HepG2 (cell line): ENCODE results near the gene PBX2. TPM values are rescaled to one million over a fixed set of nuclear protein-coding genes. Genes with fewer than 3 reads are reported as not detected.

Experiments
- DNMT3B ChIP-seq: conservative IDR thresholded peaks from 2 replicates; pipeline ENCODE4 v1.6.1; 2016; ENCODE audit warnings: missing biosample characterization, control low read depth
- HNF4A ChIP-seq: sonication (generic); formaldehyde crosslinking; IDR thresholded peaks from 2 replicates; pipeline ENCODE4 v1.4.0; 2020; ENCODE audit warnings: missing genetic modification reagents
- POLR2A ChIP-seq, 2 experiments: IDR thresholded peaks; 2 replicates each; pipeline ENCODE4 v1.6.1; 2011; ENCODE audit warnings: low read depth in 2 of 2, low read length in 2 of 2, mild to moderate bottlenecking in 1 of 2, moderate library complexity in 1 of 2; ENCODE audit not compliant: insufficient read depth in 1 of 2
- RBM22 ChIP-seq: fragments of 200-400 bp; formaldehyde crosslinking; optimal IDR thresholded peaks from 2 replicates; pipeline ENCODE3; 2017; ENCODE audit warnings: mild to moderate bottlenecking, low read length, moderate library complexity
- ZBTB1 ChIP-seq: sonication (generic); formaldehyde crosslinking; IDR thresholded peaks from 2 replicates; pipeline ENCODE4 v1.4.0; 2020; ENCODE audit warnings: missing genetic modification reagents, borderline replicate concordance
- ZNF17 ChIP-seq: sonication (generic); formaldehyde crosslinking; IDR thresholded peaks from 2 replicates; pipeline ENCODE4 v1.5.0; 2020; ENCODE audit warnings: mild to moderate bottlenecking, missing genetic modification reagents
- ZNF20 ChIP-seq: sonication (generic); formaldehyde crosslinking; IDR thresholded peaks from 2 replicates; pipeline ENCODE4 v1.4.0; 2020; ENCODE audit warnings: mild to moderate bottlenecking, moderate library complexity, missing genetic modification reagents
- ZNF30 ChIP-seq: sonication (generic); formaldehyde crosslinking; IDR thresholded peaks from 2 replicates; pipeline ENCODE4 v1.5.0; 2020; ENCODE audit warnings: mild to moderate bottlenecking, missing genetic modification reagents
- ZNF441 ChIP-seq: sonication (generic); formaldehyde crosslinking; IDR thresholded peaks from 2 replicates; pipeline ENCODE4 v1.7.0; 2021; ENCODE audit warnings: missing genetic modification reagents, borderline replicate concordance
- ZNF652 ChIP-seq: IDR thresholded peaks from 2 replicates; pipeline ENCODE4 v1.6.1; 2016; ENCODE audit warnings: low read depth, borderline replicate concordance
- ZNF781 ChIP-seq: sonication (generic); formaldehyde crosslinking; IDR thresholded peaks from 2 replicates; pipeline ENCODE4 v1.5.1; 2020; ENCODE audit warnings: borderline replicate concordance, mild to moderate bottlenecking, missing genetic modification reagents; ENCODE audit errors: not compliant biosample characterization
- ZNF816 ChIP-seq: sonication (generic); formaldehyde crosslinking; IDR thresholded peaks from 2 replicates; pipeline ENCODE4 v1.8.0; 2022; ENCODE audit warnings: missing genetic modification reagents, mild to moderate bottlenecking, borderline replicate concordance
- polyA plus RNA-seq, 8 experiments: library from polyadenylated mRNA; depleted of rRNA in 3 of 8; stranded (reverse) in 7 of 8; unstranded in 1 of 8; fragments of >200 nt; fragmentation: Illumina TruSeq in 4 of 8; extraction: Trizol in 4 of 8; gene quantifications; 2 replicates each; pipeline versions ENCODE4 v1.2.1 to v1.2.3, GENCODE V29; 2011 to 2016; ENCODE audit warnings: low read depth in 4 of 8, missing spikeins in 1 of 8, mixed read lengths in 1 of 8; ENCODE audit not compliant: insufficient read depth in 1 of 8
- total RNA-seq, 5 experiments: library from RNA; depleted of rRNA; stranded (reverse); fragments of >200 nt; fragmentation: Illumina TruSeq; extraction: Trizol; gene quantifications; 2 replicates each; pipeline ENCODE4 v1.2.3, GENCODE V29; 2016; ENCODE audit warnings: low read depth in 1 of 5
- TF ChIP-seq, protein P1 (sequence below): sonication (generic); formaldehyde crosslinking; IDR thresholded peaks from 2 replicates; pipeline ENCODE4 v1.5.0; 2020; ENCODE audit warnings: mild to moderate bottlenecking, missing genetic modification reagents, moderate library complexity
- TF ChIP-seq, protein P2 (sequence below): sonication (generic); formaldehyde crosslinking; IDR thresholded peaks from 2 replicates; pipeline ENCODE4 v1.9.0; 2021; ENCODE audit warnings: missing genetic modification reagents, borderline replicate concordance
- TF ChIP-seq, protein P3 (sequence below): IDR thresholded peaks from 2 replicates; pipeline ENCODE4 v1.6.1; 2016
- TF ChIP-seq, protein P4 (sequence below): sonication (generic); formaldehyde crosslinking; IDR thresholded peaks from 2 replicates; pipeline ENCODE4 v1.8.0; 2022; ENCODE audit warnings: missing genetic modification reagents, mild to moderate bottlenecking, borderline replicate concordance

Gene PBX2
- total and polyA plus RNA-seq, 2 of the 13 experiments (the other 11 are each of a cell fraction or from before 2014, with no cell fraction given): 42.3 to 77.8 TPM

DNA sequence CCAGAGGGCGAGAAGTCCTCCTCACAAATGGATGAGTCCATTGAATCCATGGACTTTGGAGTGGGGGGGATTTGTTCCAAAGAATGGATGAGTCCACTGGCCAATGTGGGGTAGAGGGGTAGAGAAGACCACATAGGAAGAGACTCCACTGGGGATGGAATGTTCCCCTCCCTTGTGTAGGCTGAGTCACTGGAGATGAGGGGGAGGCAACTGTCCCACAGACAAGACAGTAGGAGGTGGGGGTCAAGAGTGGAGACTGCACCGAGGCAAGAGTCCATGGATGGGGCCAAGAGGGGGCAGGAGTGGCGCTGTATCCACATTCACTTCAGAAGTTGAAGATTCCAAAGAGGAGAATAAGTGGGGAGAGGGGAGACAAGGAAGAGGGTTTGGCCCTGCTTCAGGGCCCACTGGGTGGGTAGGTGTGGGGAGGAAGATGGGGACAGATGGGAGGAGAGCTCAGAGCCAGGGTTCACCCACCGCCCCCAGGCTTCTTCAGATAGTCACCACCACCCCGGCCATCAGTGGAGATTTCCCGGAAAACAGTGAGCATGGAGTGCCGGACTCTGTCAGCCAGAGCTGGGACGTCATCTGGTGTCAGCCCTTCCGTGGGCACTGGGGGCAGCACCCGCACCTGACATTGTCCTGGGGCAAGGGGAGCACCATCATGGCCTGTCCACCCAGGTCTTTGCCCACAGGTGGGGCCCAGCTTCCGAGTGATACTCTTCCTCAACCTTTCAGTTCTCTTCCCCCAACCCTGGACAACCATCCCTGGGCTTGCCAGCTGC is 21.0 kb downstream of the PBX2 start (continued):
- TF ChIP-seq, protein P1, sequence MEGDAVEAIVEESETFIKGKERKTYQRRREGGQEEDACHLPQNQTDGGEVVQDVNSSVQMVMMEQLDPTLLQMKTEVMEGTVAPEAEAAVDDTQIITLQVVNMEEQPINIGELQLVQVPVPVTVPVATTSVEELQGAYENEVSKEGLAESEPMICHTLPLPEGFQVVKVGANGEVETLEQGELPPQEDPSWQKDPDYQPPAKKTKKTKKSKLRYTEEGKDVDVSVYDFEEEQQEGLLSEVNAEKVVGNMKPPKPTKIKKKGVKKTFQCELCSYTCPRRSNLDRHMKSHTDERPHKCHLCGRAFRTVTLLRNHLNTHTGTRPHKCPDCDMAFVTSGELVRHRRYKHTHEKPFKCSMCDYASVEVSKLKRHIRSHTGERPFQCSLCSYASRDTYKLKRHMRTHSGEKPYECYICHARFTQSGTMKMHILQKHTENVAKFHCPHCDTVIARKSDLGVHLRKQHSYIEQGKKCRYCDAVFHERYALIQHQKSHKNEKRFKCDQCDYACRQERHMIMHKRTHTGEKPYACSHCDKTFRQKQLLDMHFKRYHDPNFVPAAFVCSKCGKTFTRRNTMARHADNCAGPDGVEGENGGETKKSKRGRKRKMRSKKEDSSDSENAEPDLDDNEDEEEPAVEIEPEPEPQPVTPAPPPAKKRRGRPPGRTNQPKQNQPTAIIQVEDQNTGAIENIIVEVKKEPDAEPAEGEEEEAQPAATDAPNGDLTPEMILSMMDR (CRISPR knock-in tag): peak; percentile 28; the same call in 1 of the 2 replicates
- no peak for TF ChIP-seq ZBTB1
- TF ChIP-seq, protein P2, sequence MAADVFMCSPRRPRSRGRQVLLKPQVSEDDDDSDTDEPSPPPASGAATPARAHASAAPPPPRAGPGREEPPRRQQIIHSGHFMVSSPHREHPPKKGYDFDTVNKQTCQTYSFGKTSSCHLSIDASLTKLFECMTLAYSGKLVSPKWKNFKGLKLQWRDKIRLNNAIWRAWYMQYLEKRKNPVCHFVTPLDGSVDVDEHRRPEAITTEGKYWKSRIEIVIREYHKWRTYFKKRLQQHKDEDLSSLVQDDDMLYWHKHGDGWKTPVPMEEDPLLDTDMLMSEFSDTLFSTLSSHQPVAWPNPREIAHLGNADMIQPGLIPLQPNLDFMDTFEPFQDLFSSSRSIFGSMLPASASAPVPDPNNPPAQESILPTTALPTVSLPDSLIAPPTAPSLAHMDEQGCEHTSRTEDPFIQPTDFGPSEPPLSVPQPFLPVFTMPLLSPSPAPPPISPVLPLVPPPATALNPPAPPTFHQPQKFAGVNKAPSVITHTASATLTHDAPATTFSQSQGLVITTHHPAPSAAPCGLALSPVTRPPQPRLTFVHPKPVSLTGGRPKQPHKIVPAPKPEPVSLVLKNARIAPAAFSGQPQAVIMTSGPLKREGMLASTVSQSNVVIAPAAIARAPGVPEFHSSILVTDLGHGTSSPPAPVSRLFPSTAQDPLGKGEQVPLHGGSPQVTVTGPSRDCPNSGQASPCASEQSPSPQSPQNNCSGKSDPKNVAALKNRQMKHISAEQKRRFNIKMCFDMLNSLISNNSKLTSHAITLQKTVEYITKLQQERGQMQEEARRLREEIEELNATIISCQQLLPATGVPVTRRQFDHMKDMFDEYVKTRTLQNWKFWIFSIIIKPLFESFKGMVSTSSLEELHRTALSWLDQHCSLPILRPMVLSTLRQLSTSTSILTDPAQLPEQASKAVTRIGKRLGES: no peak
- no peak for TF ChIP-seq ZNF652 (CRISPR knock-in tag)
- no peak for TF ChIP-seq ZNF30 (CRISPR knock-in tag)
- TF ChIP-seq ZNF441: no peak
- TF ChIP-seq, protein P3, sequence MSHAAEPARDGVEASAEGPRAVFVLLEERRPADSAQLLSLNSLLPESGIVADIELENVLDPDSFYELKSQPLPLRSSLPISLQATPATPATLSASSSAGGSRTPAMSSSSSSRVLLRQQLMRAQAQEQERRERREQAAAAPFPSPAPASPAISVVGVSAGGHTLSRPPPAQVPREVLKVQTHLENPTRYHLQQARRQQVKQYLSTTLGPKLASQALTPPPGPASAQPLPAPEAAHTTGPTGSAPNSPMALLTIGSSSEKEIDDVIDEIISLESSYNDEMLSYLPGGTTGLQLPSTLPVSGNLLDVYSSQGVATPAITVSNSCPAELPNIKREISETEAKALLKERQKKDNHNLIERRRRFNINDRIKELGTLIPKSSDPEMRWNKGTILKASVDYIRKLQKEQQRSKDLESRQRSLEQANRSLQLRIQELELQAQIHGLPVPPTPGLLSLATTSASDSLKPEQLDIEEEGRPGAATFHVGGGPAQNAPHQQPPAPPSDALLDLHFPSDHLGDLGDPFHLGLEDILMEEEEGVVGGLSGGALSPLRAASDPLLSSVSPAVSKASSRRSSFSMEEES: no peak
- TF ChIP-seq, protein P4, sequence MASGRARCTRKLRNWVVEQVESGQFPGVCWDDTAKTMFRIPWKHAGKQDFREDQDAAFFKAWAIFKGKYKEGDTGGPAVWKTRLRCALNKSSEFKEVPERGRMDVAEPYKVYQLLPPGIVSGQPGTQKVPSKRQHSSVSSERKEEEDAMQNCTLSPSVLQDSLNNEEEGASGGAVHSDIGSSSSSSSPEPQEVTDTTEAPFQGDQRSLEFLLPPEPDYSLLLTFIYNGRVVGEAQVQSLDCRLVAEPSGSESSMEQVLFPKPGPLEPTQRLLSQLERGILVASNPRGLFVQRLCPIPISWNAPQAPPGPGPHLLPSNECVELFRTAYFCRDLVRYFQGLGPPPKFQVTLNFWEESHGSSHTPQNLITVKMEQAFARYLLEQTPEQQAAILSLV: no peak
- no peak for TF ChIP-seq ZNF17 (CRISPR knock-in tag)
- no peak for TF ChIP-seq ZNF816 (CRISPR knock-in tag)
- TF ChIP-seq POLR2A (IDR thresholded peaks at IDR 0.05; ENCODE audit: insufficient read depth in 1 of 2, low read depth in 2 of 2, low read length in 2 of 2): peak; percentile 22 to 26; a peak in 1 of 4 replicates
- TF ChIP-seq DNMT3B (CRISPR knock-in tag): no peak
- TF ChIP-seq ZNF781 (CRISPR knock-in tag): no peak
- TF ChIP-seq ZNF20 (CRISPR knock-in tag): no peak
- TF ChIP-seq RBM22: peak; percentile 19
- 0 out of 2 replicates have a peak, but pooled peaks have one; percentile 32 for TF ChIP-seq HNF4A
